AG08396 (cell line): ENCODE results near the gene HIPK2.
A peak's percentile ranks its signal among the peaks of the same experiment; 100 is the strongest.

Experiments used
- DNase-seq: peaks from one replicate; pipeline ENCODE4 v3.0.0; 2012; ENCODE audit warnings: low spot score, mixed read lengths

HIPK2 gene

DNA sequence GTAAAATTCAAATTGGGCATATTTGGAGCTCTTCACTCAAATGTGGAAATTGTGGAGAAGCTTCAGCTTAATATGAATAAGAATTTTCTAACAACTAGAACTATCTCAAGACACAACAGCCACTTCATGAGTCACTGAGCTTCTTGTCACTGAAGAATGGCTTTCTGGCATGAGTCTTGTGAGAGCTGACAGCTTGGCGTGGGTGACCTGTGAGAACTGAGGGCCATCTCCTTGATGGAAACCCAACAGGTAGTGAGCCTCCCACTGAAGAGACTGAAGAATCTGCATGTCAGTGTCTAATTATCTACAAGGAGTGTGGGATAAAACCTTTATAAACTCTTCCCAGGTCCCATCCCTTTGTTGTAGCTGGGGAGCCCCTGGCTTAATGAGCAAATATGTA is 188.3 kb downstream of the HIPK2 start:
- DNase-seq, result no peak

DNA sequence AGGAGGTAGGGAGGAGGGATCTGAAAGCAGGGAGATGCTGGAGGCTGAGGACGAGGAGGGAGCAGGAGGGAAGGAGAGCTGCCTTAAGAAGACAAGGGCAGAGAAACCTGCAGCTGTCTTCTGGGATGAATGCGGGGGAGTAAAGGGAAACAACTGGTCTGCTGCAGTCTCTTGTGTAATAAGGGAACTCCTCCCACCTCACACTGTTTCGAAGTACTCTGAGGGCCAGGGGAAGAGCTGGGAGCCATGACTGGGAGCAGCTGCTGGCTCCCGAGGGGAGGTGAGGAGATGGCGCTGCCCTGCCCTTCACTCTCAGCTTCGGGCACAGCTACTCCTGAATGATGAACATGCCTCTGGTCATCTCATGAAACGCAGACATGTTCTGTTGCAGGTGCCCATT is 189.2 kb downstream of the HIPK2 start:
- peak; percentile 61 for DNase-seq

DNA sequence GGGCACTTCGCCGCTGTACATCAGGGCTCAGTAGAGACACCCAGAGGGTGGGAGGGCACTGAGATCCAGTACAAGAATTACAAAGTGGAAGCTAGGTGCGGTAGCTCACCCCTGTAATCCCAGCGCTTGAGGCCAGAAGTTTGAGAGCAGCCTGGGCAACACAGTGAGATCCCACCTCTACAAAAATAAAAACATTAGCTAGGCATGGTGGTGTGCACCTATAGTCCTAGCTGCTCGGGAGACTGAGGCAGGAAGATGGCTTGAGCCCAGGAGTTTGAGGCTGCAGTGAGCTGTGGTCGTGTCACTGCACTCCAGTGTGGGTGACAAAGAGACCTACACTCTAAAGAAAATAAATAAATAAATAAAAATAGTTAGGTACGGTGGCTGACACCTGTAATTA is 190.3 kb downstream of the HIPK2 start:
- DNase-seq, result no peak

DNA sequence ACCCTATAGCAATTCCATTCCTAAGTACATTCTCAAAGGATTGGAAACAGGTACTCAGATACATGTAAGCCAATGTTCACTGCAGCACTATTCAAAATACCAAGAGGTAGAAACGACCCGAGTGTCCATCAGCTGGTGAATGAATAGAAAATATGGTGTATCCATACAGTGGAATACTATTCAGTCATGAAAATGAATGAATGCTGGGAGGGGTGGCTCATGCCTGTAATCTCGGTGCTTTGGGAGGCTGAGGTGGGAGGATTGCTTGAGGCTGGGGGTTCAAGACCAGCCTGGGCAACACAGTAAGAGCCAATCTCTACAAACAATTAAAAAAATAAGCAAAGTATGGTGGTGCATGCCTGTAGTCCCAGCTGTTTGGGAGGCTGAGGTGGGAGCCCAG is 191.5 kb downstream of the HIPK2 start:
- DNase-seq, result no peak

DNA sequence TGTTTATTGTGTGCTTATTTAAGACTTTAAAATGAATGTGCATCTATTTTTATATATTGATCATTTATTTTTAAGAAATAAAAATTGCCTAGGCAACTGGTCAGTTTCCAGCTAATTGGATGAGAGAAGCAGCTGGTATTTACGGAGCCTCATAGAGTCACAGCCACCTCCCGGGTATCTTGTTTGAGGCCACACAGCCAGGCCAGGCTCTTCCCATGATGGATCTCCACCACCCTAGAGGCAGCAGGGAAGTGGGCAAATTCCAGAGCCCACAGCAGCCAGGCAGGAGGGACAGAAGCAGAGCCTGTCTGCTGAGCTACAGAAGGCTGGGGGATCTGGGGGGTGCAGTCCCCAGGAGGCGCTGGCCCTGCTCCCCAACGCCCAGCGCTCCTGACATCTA is 192.8 kb downstream of the HIPK2 start:
- DNase-seq, result no peak

DNA sequence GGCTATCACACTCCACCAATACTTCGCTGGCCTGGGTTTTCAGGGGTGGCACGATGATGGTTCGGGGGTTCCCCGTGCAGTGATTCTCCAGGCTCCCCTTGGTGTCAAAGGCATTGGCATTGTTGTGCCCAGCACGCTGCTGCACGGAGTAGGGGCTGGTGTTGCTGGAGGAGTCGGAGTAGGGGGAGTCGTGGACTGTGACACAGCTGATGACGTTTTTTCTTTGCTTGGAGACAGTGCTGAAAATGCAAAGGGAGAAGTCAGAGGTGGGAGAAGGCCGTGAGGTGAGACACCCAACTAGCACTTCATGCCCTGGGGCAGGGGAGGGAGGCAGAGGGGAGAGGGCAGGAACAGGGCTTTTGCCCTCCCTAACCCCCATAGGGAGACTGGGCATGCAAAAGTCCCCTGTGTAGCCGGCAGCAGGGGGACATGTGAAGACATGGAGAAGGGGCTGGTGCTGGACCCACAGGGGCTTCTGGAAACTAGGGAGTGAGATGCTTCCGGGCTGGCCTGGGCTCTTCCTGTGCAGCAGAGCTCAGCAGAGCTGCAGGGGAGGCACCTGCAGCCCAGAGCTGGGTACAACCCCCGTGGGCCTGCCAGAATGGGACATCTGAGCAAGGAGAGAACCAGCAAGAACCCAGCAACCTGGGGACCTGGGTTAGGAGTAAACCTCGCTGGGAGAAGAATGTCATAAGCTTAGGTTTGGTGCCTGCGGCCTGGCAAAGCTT is 193.8 kb downstream of the HIPK2 start:
- DNase-seq, result no peak

DNA sequence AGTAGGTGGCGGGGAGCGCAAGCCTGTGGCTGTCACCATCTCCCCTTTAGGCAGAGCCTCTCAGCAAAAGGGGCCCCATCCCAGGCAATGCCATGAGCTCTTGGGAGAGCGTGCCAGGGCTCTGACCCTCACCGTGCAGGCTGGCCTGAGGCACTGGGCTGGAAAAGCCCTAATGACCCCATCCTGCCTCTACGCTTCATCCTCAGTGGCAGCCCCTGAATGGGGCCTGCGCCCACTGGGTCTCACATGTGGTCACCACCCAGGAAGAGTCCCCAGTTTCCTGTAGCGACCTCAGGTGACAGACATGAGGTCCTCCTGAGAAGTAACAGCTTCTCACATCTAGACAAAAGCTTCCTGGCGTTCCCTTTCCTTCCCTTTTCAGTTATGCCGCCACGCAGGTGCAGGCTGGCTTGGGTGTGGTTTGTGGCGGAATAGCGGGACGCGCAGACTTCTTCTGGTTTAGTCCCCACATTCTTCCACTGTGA is 195.1 kb downstream of the HIPK2 start:
- DNase-seq, result no peak

DNA sequence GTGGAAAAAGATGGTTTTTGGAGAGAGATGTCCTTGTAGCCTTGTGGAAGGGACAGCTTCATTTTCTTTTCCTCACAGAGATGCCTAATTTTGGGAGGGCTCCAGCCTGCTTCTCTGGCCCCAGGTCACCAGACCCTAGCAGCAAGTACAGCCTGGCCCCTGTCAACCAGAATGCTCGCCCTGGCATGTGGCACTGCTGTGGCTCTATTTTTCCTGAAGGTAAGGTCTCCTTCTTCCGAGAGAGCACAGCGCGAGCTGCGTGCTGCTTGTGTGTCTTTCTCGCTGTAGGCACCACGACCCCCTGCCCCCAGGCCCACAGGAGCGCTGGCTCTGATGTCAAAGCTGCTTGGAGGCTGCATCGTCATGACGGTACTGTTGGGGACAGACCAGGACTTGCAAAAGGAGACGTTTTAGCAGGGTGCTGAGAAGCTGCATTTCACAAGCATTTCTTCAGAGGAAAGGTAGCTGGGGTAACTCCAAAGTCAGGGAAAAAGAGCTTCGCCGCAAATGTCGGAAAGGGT is 195.6 kb downstream of the HIPK2 start:
- DNase-seq, result no peak

DNA sequence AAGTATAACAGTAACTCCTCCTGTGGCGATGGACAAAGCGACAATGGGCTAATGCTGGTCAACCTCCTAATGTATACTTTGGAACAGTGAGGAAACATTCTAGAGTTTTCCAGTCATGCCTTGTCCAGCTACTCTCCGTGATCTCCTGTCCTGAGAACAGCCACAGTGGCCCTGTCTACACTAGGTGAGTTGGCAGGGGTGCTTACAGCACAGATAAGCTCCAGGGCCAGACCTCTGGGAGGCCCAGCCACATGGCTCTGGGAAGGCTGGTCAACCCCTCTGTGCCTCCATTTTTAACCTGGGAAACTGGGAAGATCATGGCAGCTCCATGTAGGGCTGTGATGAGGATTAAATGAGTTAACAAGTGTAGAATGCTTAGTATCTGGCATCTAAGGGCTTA is 197.4 kb downstream of the HIPK2 start:
- no peak for DNase-seq

DNA sequence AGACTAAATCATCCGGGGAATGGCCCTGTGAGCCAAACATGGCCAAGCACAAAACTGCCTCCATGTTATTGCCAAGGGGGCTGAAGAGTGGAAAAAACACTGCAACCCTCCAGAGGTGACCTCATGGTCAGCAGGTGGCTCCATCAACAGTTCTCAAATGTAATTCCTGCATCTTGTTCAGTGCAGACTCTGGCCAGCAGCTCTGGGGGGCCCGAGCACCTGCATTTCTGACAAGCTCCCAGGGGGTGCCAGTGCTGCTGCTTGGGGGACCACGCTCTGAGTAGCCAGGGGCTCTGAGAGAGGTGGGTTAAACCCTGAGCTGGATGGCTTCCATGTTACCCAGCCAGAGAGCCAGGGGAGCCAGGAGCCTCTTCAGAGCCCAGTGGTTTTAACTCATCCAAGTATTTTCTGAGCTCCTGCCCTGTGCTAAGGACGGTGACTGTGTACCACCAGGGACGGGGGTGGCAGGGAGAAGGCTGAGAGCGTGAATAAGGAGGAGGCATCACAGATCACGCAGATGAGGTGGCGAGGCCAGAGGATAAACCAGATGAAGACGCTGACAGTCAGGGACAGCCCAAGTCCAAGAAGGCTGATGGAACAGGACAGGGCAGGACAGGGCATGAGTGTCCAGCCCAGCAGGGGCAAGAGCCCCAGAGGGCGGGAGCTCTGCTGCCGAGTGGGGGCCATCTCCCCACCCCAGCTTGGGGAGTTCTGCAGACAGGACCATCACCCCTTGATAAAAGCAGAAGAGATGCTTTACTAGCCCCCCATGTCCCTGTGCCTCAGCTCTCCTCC is 201.4 kb downstream of the HIPK2 start:
- no peak for DNase-seq

DNA sequence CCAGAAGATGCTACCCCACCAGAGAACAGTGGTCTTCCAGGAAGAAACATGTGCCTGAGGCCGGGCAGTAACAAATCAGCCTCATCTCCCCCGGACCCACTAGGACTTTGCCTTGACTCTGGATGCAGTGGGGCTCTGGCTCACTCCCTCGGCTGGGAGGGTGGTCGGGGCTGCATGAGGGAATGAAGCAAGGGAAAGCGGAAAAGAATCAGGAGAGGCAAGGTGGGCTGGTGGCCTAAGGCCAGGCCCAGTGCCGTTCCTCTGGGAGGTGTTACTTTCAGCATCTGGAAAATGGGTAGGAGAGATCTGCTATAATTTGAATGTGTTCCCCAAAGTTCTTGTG is 202.5 kb downstream of the HIPK2 start:
- DNase-seq, result no peak

DNA sequence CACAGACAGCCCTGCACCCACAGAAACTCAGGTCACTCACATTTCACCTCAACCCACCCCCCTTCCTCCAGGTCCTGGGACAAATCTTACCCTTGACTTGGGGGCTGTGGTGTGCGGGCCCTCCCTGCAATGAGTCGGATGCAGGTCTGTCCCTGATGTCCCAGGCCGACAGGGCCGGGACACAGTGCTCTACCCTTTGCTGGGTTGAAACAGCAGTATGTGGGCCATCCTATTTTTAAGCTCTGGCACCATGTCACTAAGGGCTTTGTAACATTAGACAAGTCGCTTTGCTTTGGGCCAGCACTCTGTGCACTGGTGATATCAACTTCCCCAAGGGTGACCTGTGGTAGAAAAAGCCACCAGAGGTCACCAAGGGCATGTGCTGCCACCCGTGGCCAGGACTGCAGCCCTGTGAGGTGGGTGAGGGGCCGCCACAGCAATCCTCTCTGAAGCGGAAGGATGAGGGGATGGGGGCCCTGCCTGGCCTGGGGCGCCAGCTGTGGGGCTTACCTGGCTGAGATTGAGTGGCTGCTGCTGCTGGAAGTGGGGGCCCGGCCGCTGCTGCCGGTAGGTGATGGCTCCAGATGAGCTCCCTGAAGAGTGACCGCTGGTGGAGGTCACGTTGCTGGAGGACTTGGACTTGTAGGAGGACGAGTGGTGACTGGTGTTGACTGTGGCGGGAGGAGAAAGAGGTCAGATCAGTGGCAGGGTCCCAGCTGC is 203.0 kb downstream of the HIPK2 start:
- DNase-seq, result no peak

DNA sequence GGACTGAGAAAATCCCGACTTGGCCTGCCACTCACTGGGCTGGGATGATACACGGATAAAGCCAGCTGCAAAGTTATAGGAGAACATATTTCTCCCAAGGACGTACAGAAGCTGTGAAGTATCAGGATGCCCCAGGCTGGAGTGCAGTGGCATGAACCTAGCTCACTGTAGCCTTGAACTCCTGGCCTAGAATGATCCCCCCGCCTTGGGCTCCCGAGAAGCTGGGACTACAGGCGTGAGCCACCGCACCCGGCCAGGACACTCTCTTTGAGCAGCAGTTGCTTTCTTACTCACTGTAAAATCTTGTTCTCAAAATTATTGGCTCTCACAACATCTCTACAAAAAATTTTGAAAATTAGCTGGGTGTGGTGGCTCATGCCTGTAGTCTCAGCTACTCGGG is 203.9 kb downstream of the HIPK2 start:
- no peak for DNase-seq

DNA sequence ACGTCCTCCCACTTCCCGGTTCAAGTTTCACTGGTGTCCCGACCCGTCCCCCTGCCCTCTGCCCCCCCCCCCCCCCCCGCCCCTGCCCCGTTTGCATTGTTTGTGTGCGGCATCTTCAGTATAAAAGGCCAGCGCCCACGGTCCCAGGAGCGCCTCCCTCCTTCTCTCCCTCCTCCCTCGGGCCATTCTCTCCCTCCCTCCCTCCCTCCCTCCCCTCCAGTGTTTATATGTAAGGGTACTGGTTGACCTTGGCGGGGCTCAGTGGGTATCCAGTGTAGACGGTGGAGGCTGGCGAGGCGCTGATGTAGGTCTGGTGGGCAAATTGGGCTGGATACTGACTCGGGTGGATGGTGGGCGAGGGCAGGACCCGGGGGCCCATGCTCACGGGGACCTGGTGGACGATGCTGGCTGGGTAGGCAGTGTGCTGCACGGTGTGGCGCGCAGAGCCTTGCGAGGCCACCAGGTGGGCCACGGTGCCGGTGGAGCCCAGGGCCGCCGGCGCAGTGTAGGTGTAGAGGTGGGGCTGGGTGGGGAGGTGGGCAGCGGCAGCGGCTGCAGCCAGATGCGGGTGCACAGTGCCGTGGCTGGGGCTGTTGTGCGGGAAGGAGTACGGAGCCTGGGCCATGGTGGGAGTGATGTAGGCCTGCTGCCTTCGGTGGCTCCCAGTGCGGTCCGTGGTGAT is 205.0 kb downstream of the HIPK2 start:
- DNase-seq, result no peak

DNA sequence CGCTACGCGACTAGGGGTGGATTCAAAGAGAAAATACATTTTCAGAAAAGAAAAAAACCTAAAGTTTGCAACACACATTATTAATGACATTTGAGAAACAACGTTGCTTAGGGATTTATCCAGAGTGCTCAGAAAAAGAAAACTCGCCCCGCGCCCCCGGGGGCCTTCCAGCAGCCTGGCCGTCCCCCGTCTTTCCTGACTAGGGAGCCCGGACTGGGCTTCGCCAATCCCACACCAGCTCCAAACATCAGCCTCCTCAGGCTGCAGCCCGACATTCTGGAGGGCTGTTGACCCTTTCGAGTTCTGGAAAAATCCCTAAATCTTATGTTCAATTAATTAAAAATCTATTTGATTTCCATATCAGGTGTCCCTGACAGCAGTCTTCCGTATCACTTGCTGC is 205.7 kb downstream of the HIPK2 start:
- no peak for DNase-seq

DNA sequence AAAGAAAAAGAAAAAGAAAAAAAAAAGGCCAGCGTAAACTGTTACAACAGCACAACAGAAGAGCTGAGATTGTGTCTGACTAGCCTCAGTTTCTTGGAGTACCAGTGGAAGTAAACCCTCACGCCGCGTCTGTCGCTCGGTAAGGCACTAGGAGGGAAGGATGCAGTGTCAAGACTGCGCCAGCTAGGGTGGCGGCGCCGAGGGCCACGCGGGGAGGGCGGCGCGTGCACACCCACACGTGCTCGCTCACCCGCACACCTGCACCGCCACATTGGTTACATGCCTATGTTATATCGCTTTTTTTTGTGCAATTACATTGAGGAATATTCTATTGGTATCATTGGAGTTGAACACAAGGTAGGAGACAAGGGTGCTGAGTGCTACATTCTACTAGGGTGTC is 206.1 kb downstream of the HIPK2 start:
- DNase-seq, result no peak

DNA sequence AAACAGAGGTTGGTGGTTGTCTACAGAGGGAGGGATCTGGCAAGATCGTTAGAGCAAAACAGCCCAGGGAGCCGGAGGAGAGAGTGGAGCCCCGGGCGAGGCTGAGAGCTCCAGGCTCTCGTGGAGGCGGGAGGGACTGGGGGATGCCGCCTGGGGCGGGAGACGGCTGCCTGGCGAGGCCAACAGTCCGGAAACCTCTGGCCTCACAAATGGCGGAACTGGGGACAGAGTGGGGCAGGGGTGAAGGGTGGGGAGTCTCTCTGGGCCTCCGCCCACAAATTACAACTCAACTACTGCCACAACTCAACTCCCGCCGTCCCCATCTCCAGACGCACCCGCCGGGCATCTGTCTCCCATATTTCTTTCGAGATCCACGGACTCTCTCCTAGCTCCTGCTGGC is 206.6 kb downstream of the HIPK2 start:
- DNase-seq, result no peak

DNA sequence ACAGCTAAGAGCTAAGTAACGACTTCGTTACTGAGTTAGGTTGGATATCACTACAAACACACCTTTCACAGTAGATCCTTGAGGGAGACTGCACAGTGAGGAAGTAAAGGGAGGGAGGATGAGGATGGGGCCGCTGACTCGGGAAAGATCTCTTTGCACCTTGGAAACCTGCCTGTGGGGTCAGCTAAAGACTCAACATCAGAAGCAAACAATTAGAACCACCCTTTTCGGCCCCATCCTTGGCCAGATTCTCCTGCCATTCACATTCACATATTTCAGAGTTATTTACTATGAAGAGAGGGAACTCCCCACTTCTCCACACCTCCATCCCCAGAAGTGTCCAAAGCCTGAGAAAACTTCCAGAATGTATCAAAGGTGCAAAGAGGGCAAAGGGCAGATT is 207.2 kb downstream of the HIPK2 start:
- no peak for DNase-seq

DNA sequence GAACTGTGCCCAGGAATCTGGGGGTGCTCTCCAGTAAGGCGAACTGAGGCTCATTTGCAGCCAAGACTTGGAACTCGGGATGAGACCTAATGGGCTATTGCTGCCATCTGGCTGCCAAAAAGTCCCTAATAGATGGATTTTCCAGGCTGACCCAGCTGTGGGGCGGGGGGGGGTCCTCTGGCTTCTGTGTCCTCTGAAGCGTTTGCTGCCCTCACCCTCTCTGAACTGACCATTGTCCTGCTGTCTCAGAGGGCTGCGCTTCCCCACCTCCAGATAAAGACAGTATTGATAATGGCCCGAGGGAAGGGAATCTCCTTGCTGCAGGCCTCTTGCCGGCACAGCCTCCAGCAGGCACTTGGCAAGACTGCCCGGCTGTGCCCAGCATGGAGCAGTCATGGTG is 207.7 kb downstream of the HIPK2 start:
- no peak for DNase-seq

DNA sequence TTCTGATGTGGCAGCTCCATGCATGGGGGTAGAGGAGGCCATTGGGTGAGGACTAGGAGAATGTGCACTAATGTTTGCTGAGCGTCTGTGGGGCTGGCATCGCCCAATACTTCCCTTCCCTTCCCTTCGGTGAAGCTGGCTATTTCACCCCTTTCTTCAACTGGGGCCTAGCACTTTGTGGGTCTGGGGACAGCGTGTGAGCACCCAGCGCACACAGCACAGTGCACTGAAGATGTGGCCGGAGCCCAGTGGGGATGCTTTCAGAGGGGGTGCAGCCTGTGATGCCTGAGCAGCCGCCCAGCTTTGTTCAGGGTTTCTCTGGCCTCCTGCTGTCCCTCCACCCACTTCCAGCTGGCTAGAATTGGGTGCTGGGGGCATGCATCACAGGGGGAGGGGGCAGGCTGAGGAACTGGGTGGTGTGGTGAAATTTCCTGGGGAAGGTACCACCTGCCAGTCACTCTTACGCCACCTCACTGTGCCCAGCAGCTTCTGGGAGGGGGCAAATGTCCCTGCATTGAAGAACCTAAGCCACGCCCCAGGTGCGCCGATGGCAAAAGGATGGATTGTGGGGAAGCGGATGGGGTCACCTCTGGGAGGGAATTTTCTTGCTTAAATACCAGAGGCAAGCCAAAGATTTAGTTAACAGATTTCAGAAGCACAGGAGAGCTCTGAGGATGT is 208.8 kb downstream of the HIPK2 start:
- DNase-seq, result no peak

DNA sequence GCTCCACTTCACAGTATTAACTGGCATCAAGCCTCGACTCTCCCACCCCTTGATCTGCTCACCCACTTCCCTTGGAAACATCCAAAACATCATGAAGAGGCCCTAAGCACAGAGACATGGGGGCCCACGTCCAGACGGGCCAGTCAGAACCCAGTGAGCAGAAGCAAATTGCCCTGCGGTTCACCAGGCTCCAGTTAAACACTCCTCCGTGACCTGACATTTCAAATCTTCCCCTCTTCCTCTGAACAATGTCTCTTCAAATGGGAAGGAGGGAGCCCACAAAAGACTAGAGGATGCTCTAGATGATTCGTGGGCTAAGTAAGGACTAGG is 209.5 kb downstream of the HIPK2 start:
- DNase-seq, result no peak
